DND-41 (cell line): ENCODE data around the gene WSB2.

Source experiments
- CTCF ChIP-seq: IDR thresholded peaks from 2 replicates; pipeline ENCODE4 v1.5.1; 2012; ENCODE audit warnings: borderline replicate concordance, low read length, moderate library complexity, mild to moderate bottlenecking; ENCODE audit not compliant: poor library complexity, severe bottlenecking; ENCODE audit errors: extremely low read depth
- EZH2 ChIP-seq: IDR thresholded peaks from 3 replicates; pipeline ENCODE4 v1.6.1; 2012; ENCODE audit warnings: borderline replicate concordance, low read depth, mild to moderate bottlenecking, moderate library complexity, low read length, inconsistent platforms; ENCODE audit not compliant: severe bottlenecking

GRCh38 chr12:118070650-118071049 lies 9.7 kb upstream of the WSB2 start:
- TF ChIP-seq CTCF (no peak), EZH2 (no peak)
